ENCODE results near the gene MYH9.
"Not testable (repeated sequence)": the region's sequence is repeated elsewhere in the genome, so short reads cannot be mapped to it uniquely, and the experiment has no call there.

The MYH9 gene

DNA sequence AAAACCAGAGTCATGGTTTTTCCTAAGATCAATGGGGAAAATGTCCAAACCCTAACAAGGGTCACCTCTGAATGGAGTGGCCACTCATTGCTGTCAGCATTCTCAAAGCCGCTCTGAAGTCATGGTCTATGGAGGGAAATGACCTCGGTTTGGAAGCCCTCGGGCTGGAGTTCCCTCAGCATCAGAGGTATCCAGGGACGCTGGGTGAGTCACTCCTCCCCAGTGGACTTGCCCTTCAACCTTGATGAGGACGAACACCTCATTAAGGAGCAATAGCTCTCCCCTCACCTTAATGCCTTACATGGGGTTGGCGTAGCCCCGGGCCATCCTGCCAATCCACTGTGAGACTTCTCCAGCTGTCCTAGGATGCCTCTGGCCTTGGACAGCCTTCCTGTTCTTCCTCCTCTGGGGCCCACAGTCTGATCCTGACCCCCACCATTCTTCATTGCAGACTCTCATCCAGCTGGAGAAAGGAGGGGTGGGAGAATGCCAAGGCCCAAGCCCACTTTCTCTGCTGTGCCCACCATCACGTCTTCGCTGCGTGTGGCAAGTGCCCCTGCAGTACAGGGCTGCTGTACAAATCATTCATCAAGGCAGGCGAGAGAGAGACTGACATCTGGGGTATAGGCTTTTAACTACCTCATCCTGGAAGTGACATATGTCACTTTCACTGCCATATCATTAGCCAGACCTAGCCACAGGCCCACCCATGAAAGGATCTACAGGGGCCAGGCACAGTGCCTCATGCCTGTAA is 25.4 kb upstream of the MYH9 start:
- no peak for DNase-seq

DNA sequence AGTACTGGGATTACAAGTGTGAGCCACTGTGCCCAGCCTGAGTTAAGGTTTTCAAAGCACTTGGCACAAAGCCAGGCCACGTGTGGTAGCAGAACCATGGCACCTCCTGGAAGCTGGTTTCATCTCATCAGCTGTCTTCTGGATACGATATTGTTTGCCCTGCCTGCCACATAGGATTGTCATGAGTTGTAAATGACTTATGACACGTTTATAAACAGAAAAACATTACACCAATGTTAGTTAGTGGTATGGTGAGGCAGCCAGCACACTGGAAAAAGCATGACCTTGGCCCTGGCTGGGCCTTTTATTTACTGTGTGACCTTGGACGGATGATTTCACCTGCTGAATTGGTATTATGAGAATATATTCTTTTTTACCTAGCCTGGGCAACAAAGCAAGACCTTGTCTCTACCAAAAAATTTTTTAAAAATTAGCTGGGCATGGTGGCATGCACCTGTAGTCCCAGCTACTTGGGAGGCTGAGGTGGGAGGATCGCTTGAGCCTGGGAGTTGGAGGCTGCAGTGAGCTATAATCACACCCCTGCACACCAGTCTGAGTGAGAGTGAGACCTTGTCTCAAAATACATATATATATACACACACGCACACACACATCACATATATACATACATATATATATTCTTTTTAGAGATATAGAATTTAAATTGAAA is 24.0 kb upstream of the MYH9 start:
- peak; percentile 61 for DNase-seq

- DNase-seq, result peak; percentile 78
These were observed 22.4 kb upstream of the MYH9 start for GRCh38 chr22:36409911-36410756.

DNA sequence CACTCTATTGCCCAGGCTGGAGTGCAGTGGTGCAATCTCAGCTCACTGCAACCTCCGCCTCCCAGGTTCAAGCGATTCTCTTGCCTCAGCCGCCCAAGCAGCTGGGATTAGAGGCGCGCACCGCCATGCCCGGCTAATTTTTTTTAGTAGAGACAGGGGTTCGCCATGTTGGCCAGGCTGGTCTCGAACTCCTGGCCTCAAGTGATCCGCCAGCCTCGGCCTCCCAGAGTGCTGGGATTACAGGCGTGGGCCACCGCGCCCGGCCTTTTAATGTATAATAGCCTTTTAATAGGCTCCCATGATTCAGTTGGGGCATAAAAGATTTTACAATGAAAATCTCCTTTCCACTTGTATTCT is 21.8 kb upstream of the MYH9 start:
- not testable (repeated sequence) for DNase-seq

DNA sequence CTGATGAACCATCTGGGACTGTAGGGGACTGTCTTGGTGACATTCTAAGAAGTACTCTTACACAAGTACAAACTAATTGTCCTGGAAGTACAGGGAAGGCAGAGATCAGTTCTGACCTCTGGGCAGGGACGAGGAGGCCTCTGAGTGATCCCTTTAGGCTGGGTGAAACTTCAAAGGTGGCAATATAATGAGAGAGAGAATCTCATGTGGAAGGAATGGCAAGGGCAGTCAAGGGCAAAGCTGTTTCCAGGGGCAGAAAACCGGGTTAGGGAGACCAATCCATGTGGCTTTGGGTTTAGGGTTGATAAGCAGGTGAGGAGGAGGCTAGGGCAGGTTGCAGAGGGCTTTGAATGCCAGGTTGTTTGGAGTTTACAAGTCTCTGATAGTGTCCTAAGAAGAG is 21.3 kb upstream of the MYH9 start:
- DNase-seq, result no peak

DNA sequence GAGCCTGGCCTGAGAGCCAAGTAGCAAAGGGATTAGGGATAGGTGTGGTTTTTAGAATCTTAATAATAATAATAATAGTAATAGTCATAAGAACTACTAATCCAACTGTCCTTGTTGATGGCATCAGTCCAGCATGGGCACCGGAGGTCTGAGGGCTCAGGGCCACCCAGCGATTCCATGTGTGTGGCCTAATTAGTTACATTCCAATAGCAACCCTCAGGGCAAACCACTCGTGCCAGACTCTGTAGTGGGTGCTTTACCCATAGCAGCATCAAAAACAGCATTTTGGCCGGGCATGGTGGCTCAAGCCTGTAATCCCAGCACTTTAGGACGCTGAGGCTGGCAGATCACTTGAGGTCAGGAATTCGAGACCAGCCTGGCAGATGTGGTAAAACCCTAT is 19.0 kb upstream of the MYH9 start:
- no peak for DNase-seq

- DNase-seq, result peak; percentile 44
These were observed 18.1 kb upstream of the MYH9 start for GRCh38 chr22:36405671-36406538.

- no peak for DNase-seq
These were observed 17.5 kb upstream of the MYH9 start for GRCh38 chr22:36405221-36405661.

GRCh38 chr22:36404446-36404845 is 16.7 kb upstream of the MYH9 start:
- no peak for DNase-seq

GRCh38 chr22:36399472-36399778 is 11.7 kb upstream of the MYH9 start:
- DNase-seq, result no peak

DNA sequence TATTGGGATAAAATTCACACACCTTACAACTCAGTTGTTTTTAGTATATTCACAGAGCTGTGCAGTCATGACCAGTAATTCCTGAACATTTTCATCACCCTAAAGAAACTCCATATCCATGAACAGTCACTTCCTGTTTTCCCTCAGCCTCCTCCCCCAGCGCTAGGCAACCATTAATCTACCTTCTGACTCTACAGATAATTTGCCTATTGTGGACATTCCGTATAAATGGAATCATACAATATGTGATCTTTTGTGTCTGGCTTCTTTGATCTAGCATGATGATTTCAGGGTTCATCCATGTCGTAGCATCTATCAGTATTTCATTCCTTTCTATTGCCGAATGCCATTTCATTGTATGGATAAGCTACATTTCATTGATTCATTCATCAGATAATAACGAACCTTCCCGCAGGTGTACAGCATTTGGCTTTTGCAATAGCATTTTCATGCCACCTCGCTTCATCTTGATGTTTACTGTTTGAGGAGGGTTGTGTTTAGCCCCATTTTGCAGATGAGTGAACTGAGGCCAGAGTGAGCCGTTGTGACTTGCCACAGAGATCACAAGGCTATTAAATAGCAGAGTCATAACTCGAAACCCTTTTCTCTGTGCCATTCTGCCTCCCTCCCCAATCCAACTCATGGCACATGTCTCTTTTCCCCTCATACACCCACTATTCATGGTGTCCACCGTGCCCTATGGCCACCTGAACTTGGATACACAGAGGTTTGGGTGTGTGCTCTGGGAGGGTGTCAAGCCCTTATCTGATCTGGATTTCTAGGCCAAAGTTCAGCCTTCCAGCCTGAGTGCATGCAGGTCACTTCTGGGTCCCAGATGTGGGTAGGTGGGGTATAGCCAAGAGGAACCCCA is 11.1 kb upstream of the MYH9 start:
- no peak for DNase-seq

DNA sequence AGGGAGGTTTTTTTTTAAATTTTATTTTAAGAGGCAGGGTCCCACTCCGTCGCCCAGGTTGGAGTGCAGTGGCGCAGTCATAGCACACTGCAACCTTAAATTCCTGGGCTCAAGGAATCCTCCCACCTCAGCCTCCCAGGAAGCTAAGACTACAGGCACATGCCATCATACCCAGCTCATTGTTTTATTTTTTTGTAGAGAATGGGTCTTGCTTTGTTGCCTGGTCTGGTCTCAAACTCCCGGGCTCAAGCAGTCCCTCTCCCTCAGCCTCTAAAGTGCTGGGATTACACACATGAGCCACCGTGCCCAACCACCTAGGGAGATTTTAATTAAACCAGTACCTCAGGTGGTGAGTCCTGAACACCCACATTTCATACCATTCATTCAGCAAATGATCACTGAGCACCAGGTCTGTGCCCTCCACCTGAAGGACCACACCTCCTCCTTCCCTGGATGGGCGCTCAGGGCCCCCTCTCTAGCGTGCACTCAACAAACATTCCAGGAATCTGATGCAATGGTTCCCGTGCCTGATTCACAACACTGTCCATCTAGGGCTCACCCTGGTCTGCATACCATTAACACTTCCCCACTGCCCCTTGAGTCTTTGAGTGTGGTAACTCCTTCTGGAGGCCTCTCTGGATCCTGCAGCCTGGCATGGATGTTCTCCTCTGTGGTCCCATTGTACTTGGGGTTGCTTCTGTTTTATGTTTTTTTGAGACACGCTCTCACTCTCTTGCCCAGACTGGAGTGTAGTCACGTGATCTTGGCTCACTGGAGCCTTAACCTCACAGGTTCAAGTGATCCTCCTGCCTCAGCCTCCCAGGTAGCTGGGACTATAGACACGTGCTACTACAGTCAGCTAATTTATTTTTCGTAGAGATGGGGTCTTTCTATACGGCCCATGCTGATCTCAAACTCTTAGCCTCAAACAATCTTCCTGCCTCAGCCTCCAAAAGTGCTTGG is 9.6 kb upstream of the MYH9 start:
- no peak for DNase-seq

- DNase-seq, result no peak
These were observed 8.1 kb upstream of the MYH9 start for GRCh38 chr22:36395915-36396314.

- DNase-seq, result no peak
These were observed 7.5 kb upstream of the MYH9 start for GRCh38 chr22:36395055-36395849.

- no peak for DNase-seq
These were observed 3.9 kb upstream of the MYH9 start for GRCh38 chr22:36391638-36392037.

DNA sequence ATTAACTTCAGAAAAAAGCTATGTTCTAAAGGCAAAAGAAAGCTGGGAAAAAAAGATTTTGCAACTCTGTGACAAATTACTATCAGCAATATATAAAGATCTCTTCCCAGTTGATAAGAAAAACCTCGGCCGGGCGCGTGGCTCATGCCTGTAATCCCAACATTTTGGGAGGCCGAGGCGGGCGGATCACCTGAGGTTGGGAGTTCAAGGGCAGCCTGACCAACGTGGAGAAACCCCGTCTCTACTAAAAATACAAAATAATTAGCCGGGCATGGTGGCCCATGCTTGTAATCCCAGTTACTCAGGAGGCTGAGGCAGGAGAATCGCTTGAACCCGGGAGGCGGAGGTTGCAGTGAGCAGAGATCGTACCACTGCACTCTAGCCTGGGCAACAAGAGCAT is 1.4 kb upstream of the MYH9 start:
- not testable (repeated sequence) for DNase-seq

DNA sequence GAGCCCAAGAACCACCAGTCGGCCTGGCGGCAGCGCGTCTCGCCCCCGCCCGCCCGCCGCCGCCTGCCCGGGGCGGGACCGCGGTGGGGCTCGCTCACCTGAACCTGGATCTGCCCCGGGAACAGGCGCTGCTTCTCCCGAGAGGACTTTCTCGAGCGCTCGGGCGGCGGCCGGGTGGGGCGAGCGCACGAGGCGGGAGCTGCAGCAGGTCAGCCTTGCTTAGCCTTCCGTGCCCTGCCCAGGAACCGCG is 133 bp downstream of the MYH9 start:
- no peak for DNase-seq

- DNase-seq, result peak; percentile 71
These were observed 663 bp downstream of the MYH9 start for GRCh38 chr22:36386900-36387708.

GRCh38 chr22:36386351-36386899 is 1.3 kb downstream of the MYH9 start:
- peak; percentile 73 for DNase-seq
